Activated naive CD8-positive, alpha-beta T cell treated with anti-CD3 and anti-CD28 coated beads, Interleukin-2, amount 50 U/mL, for 24 hours (primary cell): ENCODE results near the gene ZPR1.
"Not testable (repeated sequence)": the region's sequence is repeated elsewhere in the genome, so short reads cannot be mapped to it uniquely, and the experiment has no call there.

Experiments
- ATAC-seq: fragments of 150-1000 bp; cut with Tn5 transposase; one replicate; pipeline ENCODE4 v1.10.0; 2021
- DNase-seq: peaks from one replicate; pipeline ENCODE4 v3.0.0; 2021
- H3K27ac Mint-ChIP-seq: one replicate; pipeline ENCODE4 v1.8.0; 2021; ENCODE audit warnings: mild to moderate bottlenecking, mixed read lengths
- H3K27me3 Mint-ChIP-seq: one replicate; pipeline ENCODE4 v1.8.0; 2021; ENCODE audit warnings: mixed read lengths
- H3K36me3 Mint-ChIP-seq: one replicate; pipeline ENCODE4 v1.8.0; 2021; ENCODE audit warnings: low read depth, mixed read lengths
- H3K4me1 Mint-ChIP-seq: one replicate; pipeline ENCODE4 v1.8.0; 2021; ENCODE audit warnings: mixed read lengths
- H3K4me3 Mint-ChIP-seq: one replicate; pipeline ENCODE4 v1.8.0; 2021; ENCODE audit warnings: mild to moderate bottlenecking, moderate library complexity, mixed read lengths
- H3K9me3 Mint-ChIP-seq: one replicate; pipeline ENCODE4 v1.8.0; 2021; ENCODE audit warnings: mixed read lengths

ZPR1 gene

DNA sequence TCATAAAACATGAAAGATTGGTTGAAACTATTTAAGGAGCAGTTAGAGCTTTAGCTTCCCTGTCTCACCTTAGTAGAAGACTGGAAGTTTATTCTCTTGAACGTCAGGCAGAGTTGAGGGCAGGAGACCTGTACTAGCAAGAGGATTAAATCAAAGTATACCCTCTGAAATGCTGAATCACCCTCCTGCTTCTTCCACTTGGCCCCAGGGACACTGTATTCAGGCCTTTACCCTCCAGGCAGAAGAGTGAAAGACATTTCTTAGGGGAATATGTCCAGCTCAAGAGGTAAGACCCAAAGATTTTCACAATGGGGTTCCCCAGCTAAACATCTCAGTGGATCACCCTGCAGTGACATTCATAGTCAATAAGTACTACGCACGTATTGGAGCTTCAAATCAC is 23.4 kb upstream of the ZPR1 start:
- Mint-ChIP-seq H3K4me3 (no peak overlapping the region), H3K4me1 (no peaks in the 10 kb centered on the region), H3K9me3 (no peaks in the 10 kb centered on the region), H3K36me3 (no peaks in the 10 kb centered on the region), H3K27ac (no peak overlapping the region), H3K27me3 (no peaks in the 10 kb centered on the region)
- DNase-seq (no peak), ATAC-seq (no peak)

DNA sequence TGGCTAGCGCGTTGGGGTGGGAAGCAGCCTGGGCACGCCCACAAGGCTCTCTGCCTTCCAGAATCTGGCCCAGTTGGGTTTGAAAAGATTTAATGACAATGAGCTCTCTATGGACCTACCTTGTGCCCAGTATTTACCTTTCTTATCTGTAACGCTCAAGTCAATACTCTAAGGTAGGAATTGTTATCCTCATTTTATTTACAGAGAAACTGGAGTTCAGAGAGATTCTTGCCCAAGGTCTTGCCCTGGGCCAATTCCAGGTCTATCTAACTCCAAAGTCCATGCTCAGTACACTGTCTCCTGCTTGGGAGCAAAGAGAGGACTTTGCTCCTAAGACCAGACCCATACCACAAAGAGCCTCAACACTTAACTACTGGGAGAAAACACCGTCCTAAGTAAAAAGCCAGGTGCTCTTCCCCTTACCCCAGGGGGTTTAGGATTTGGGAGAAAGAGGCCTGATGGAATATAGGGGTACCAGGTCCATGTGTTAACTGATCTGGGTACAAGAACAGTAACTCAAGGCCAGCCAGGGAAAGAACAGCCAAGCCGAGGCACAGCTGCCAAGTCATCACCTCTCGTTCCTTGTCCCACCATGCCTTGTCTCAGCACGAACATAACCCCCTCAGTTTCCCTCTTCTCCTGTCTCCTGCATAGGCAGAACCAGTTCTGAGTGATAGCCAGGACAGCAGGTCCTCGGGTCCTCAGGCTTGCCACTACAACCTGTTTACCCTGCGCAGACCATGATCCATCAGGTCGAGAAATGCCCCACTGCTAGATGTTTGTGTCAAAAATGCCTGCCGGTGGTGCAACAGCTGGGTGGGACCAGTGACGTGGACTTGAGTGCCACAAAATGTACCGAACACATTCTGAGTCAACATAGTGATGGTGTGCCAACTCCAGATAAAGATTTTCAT is 20.7 kb upstream of the ZPR1 start:
- no peaks in the 10 kb centered on the region for H3K4me1 Mint-ChIP-seq
- no peaks in the 10 kb centered on the region for H3K27me3 Mint-ChIP-seq
- H3K27ac Mint-ChIP-seq = no peak overlapping the region
- ATAC-seq (no peak), DNase-seq (no peak)
- no peak overlapping the region for H3K4me3 Mint-ChIP-seq
- no peaks in the 10 kb centered on the region for H3K9me3 Mint-ChIP-seq
- H3K36me3 Mint-ChIP-seq = no peaks in the 10 kb centered on the region

DNA sequence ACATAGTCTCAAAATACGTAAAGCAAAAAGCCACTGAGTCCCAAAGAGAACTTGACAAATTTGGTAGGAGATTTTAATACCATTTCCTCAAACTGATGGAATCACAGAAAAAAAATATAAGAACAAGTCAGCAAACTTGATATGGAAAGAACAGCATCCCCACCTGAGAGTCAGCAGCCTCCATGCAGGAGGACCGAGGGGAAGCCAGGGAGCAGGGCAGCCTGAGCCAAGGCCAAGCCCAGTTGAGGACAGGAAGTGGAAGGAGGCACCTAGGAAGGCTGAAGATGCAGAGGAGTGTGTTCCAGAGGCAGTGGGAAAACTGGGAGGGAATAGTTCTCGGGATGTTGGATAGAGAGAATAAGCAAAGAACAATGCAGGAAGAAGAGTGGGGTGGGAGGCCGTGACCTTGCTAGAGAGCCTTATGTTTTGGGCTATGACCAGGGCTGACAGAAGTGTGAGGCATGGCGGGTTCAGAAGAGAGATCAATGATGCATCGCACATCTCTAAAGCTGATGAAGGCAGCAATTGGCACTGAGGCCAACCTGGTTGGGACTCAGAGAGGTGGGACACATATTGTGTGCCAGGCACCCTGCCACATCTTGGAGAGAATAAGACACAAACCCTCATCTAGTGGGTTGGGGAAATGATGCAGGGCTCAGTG is 19.9 kb upstream of the ZPR1 start:
- DNase-seq = no peak
- H3K9me3 Mint-ChIP-seq = no peaks in the 10 kb centered on the region
- no peaks in the 10 kb centered on the region for H3K4me1 Mint-ChIP-seq
- no peaks in the 10 kb centered on the region for H3K27me3 Mint-ChIP-seq
- no peak for ATAC-seq
- H3K4me3 Mint-ChIP-seq = no peak overlapping the region
- H3K36me3 Mint-ChIP-seq = no peaks in the 10 kb centered on the region
- H3K27ac Mint-ChIP-seq = no peak overlapping the region

DNA sequence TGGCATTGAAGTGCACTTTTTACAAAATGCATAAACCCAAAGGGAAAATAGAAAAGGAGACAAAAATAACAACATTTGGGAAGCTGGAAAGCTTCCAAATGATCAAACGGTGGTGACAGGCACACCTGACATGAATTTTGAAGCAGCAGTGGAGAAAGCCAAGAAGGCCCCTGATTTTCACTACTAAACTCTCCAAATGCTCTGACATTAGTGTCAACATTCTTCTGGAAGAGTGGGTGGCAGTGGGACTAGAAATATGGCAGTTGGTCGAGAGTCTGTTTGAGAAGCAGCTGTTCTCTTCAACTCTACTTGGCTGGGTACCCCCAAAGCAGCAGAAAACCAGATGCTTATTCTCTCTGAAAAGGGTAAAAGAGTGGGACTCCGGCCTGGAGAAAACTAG is 16.2 kb upstream of the ZPR1 start:
- Mint-ChIP-seq H3K9me3 (no peaks in the 10 kb centered on the region), H3K27me3 (peaks cover 9% of the 10 kb centered on the region), H3K36me3 (no peaks in the 10 kb centered on the region), H3K27ac (no peak overlapping the region), H3K4me1 (no peaks in the 10 kb centered on the region), H3K4me3 (no peak overlapping the region)
- ATAC-seq (no peak), DNase-seq (no peak)

DNA sequence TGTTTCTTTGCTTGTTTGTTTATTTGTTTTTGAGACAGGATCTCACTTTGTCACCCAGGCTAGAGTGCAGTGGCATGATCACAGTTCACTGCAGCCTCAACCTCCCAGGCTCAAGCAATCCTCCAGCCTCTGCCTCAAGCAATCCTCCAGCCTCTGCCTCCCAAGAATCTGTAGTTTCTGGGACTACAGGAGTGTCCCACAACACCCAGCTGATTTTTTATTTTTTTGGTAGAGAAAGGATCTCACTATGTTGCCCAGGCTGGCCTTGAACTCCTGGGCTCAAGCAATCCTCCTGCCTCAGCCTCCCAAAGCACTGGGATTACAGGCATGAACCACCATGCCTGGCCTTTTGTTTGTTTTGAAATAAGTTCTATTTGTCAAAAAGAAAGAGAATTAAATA is 13.8 kb upstream of the ZPR1 start:
- ATAC-seq, H3K36me3 Mint-ChIP-seq, H3K4me3 Mint-ChIP-seq, H3K9me3 Mint-ChIP-seq, DNase-seq, H3K4me1 Mint-ChIP-seq, H3K27ac Mint-ChIP-seq, H3K27me3 Mint-ChIP-seq: not testable (repeated sequence)

DNA sequence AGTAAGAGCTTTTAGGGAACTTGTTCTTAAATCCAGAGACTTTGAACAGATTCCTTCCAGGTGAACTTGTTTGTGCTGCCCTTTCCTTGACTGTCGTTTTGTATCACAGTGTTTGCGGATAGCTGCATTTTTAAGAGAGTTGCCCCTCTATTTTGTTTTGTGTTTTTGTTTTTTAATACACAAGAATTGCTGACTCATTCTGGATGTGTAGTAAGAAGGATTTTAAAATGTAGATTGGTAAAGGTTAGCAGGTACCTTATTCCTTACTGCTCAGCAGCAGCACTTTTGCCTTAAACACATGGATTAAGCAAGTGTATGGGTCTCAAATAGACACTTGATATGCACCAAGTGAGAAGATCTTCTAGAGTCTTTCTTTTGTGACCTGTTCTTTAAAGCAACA is 12.8 kb upstream of the ZPR1 start:
- Mint-ChIP-seq H3K27ac (no peak overlapping the region), H3K4me3 (no peak overlapping the region), H3K36me3 (no peaks in the 10 kb centered on the region), H3K9me3 (no peaks in the 10 kb centered on the region), H3K27me3 (peaks cover 9% of the 10 kb centered on the region), H3K4me1 (no peaks in the 10 kb centered on the region)
- DNase-seq (no peak), ATAC-seq (no peak)

DNA sequence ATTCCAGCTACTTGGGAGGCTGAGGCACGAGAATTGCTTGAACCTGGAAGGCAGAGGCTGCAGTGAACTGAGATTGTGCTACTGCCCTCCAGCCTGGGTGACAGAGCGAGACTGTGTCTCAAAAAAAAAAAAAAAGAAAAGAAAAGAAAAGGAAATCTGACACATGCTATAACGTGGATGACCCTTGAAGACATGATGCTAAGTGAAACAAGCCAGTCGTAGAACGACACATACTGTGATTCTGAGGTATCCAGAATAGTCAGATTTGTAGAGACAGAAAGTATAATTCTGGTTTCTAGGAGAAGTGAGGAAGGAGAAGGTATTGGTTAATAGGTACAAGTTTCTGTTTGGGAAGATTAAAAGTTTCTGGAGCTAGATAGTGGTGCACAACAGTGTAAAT is 10.5 kb upstream of the ZPR1 start:
- DNase-seq (no peak), ATAC-seq (peak; percentile 40)
- no peaks in the 10 kb centered on the region for H3K9me3 Mint-ChIP-seq
- no peaks in the 10 kb centered on the region for H3K4me1 Mint-ChIP-seq
- peaks cover 9% of the 10 kb centered on the region for H3K27me3 Mint-ChIP-seq
- H3K4me3 Mint-ChIP-seq = no peak overlapping the region
- H3K36me3 Mint-ChIP-seq = no peaks in the 10 kb centered on the region
- H3K27ac Mint-ChIP-seq = no peak overlapping the region

DNA sequence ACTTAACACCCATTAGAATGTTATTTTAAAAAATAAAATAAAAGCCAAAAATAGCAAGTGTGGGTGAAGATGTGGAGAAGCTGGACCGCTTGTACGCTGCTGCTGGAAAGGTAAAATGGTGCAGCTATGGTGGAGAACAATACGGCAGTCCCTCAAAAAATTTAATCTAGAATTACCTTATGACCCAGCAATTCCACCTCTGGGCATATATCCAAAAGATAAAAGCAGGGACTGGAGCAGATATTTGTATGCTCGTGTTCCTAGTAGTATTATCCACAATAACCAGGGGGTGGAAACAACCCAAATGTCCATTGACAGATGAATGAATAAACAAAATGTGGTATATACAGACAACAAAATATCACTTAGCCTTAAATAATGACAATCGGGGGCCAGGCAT is 10.0 kb upstream of the ZPR1 start:
- no peak overlapping the region for H3K27ac Mint-ChIP-seq
- DNase-seq (no peak), ATAC-seq (no peak)
- no peaks in the 10 kb centered on the region for H3K4me1 Mint-ChIP-seq
- no peaks in the 10 kb centered on the region for H3K9me3 Mint-ChIP-seq
- no peaks in the 10 kb centered on the region for H3K36me3 Mint-ChIP-seq
- no peak overlapping the region for H3K4me3 Mint-ChIP-seq
- H3K27me3 Mint-ChIP-seq = peaks cover 9% of the 10 kb centered on the region

DNA sequence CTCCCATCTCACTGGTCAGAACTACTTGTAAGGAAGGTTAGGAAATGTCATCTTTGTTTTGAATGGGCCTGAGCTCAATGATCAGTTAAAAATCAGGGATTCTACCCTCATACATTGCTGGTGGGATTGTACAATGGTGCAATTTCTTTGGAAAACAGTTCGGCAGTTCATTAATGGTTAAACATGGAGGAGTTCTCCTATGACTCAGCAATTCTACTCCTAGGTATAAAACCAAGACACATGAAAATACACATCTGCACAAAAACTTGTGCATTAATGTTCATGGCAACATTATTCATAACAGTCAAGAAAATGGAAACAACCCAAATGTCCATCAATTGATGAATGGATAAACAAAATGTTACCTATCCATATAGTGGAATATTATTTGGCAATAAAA is 8.7 kb upstream of the ZPR1 start:
- no peak for DNase-seq
- Mint-ChIP-seq H3K27me3 (peaks cover 9% of the 10 kb centered on the region), H3K9me3 (no peaks in the 10 kb centered on the region), H3K36me3 (no peaks in the 10 kb centered on the region), H3K27ac (no peak overlapping the region), H3K4me3 (no peak overlapping the region), H3K4me1 (peaks cover 5% of the 10 kb centered on the region)
- ATAC-seq = no peak

DNA sequence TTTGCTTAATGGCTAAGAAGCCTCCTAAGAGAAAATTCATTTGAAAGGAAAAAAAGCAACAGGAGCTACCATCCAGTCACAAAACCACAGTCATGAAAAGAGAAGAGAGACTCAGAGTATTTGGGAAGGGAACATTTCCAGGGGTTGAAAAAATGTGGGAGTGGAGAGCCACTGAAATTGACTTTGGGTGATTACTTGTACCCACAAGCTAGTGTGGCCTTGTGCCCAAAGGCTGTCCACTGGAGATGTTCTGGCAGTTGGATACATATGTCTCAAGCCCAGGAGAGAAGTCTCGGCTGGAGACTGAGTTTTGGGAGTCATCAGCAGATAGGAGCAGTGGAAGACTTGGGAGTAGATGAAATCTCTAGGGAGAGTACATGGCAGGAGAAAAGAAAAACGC is 7.0 kb upstream of the ZPR1 start:
- DNase-seq (no peak), ATAC-seq (no peak)
- Mint-ChIP-seq H3K27ac (no peak overlapping the region), H3K27me3 (peaks cover 8% of the 10 kb centered on the region), H3K4me1 (peaks cover 8% of the 10 kb centered on the region), H3K9me3 (no peaks in the 10 kb centered on the region), H3K4me3 (no peak overlapping the region), H3K36me3 (no peaks in the 10 kb centered on the region)

DNA sequence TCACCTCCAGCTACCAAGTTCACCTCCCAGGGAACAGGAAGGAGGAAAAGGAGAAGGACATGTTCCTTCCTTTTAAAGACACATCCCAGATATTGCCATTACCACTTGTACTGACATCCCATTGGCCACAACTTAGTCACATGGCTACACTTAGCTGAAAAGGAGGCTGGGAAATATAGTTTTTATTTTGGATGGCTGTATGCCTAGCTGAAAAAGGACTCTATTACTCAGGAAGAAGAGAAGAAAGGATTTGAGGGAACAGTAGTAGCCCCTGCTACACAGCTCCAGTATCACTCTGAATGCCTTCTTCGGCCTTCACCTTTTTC is 5.9 kb upstream of the ZPR1 start:
- ATAC-seq (no peak), DNase-seq (no peak)
- H3K9me3 Mint-ChIP-seq = no peaks in the 10 kb centered on the region
- peaks cover 2% of the 10 kb centered on the region for H3K27me3 Mint-ChIP-seq
- no peaks in the 10 kb centered on the region for H3K36me3 Mint-ChIP-seq
- no peak overlapping the region for H3K27ac Mint-ChIP-seq
- peaks cover 8% of the 10 kb centered on the region for H3K4me1 Mint-ChIP-seq
- H3K4me3 Mint-ChIP-seq = no peak overlapping the region

DNA sequence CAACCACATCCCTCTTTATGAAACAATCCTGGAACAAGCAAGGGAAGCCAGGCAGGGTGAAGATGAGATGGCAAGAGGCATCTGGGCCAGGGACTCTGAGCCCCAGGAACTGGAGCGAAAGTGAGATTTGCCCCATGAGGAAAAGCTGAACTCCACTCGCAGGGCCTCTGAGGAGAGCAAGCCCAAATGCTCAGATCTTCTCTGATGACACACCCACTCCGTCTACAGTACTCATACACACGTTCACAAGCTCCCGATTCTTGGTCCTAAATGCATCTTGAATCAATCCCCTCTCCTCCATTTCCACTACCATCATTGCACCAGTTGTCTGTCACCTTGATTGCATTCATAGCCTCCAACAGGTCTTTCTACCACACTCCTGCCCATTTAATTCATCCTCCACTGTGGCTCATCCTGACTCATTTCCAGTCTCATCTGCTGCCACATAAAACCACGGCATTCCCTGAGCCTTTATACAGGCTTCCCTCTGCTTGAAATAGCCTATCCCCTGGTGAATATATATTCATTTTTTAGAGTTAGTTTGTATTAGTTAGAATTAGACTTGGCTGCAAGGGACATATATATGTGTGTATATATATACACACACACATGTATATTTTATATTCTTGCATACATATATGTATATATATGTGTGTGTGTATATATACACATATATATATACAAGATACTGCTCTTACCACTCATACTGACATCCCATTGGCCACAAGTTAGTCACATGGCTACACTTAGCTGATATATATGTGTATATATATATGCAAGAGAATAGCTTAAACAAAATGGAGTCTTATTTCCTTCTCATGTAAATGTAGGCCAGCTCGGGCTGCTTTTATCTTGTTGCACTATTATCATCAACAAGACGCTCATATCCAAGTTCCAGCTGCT is 5.3 kb upstream of the ZPR1 start:
- Mint-ChIP-seq H3K4me3 (no peak overlapping the region), H3K36me3 (no peaks in the 10 kb centered on the region), H3K27me3 (peaks cover 2% of the 10 kb centered on the region), H3K27ac (no peak overlapping the region), H3K9me3 (no peaks in the 10 kb centered on the region), H3K4me1 (peaks cover 13% of the 10 kb centered on the region)
- DNase-seq = no peak
- no peak for ATAC-seq

DNA sequence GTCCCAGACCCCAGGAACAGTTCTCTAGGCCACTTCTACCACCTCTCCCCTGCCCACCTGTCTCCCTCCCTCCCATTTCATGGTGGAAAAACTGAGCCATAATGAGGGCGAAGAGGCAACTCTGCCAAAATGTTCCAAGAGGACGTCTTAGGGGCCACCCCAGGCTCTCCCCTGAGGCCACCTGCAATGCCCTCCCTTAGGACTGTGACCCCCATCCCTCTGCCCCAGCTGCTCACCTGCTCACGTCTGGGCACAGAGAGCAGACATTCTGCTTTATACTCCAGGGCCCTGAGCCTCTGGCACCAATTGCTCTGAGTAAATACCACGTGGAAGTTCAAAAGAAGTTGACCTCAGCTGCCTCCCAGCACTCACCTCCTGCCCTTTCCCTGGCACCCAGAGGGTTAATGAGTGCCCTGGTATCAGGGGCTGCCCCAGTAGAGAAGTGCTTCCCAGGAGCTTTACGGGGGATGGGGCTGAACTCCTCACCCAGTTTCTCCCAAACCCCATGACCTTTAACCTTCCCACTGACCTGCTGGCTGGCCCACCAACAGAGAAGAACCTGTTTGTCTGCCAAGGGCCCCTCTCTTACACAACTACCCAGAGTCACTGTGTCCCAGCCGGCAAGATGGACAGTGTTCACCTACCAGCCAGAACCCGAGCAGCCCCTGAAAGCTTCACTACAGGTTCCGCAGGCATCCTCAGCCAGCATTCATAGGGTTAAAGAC is 4.5 kb upstream of the ZPR1 start:
- ATAC-seq (no peak), DNase-seq (no peak)
- H3K36me3 Mint-ChIP-seq = no peaks in the 10 kb centered on the region
- peaks cover 2% of the 10 kb centered on the region for H3K27me3 Mint-ChIP-seq
- H3K4me1 Mint-ChIP-seq = peaks cover 16% of the 10 kb centered on the region
- no peak overlapping the region for H3K4me3 Mint-ChIP-seq
- H3K9me3 Mint-ChIP-seq = no peaks in the 10 kb centered on the region
- no peak overlapping the region for H3K27ac Mint-ChIP-seq

DNA sequence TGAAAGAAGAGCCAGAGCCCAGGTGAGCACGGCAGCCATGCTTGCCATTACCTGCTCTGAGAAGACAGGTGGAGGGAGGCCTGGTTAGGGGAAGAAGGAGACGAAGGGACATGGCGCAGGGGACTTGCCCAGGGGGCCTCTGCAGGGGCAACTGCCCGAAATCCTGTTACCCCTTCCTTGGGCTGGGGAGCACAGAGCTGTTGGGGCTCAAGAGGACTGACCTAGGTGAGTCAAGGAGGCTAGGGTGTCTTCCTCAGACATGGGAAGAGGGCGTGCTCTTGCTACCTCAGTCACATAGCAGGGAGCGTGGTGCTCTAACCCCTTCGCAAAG is 4.0 kb upstream of the ZPR1 start, which contains the start of gene APOA5:
TSS of gene APOA5 (minus strand) at position 67 of the 331 bp plus-strand sequence. CDS start at position 48, 19 bp downstream.
- H3K4me1 Mint-ChIP-seq = peaks cover 21% of the 10 kb centered on the region
- H3K4me3 Mint-ChIP-seq = no peak within 1 kb of the TSS
- peaks cover 5% of the 10 kb centered on the region for H3K36me3 Mint-ChIP-seq
- peaks cover 2% of the 10 kb centered on the region for H3K27me3 Mint-ChIP-seq
- H3K9me3 Mint-ChIP-seq = no peaks in the 10 kb centered on the region
- ATAC-seq (no peak), DNase-seq (no peak)
- no peak within 1 kb of the TSS for H3K27ac Mint-ChIP-seq
